ENCODE results near the gene PIGK.

DNA sequence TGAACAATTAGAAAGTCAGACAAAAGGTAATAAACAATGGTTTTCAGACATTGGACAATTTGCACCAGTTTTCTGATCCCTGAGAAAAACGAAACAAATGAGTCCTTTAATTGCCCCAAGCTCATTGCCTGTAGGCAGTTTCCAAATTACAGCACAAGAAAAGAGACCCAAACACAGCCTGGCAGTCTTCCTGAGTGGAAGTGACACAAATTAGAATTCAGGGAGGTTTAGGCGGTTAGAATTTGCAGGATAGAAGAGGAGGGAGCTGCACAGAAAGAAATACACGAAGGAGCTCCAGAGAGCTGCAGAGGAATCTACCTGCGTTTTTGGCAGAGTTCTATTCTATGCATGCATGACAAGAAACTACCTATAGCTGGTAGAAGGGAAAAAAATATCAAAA lies 115.7 kb downstream of the PIGK start:
- TF ChIP-seq, protein P1, sequence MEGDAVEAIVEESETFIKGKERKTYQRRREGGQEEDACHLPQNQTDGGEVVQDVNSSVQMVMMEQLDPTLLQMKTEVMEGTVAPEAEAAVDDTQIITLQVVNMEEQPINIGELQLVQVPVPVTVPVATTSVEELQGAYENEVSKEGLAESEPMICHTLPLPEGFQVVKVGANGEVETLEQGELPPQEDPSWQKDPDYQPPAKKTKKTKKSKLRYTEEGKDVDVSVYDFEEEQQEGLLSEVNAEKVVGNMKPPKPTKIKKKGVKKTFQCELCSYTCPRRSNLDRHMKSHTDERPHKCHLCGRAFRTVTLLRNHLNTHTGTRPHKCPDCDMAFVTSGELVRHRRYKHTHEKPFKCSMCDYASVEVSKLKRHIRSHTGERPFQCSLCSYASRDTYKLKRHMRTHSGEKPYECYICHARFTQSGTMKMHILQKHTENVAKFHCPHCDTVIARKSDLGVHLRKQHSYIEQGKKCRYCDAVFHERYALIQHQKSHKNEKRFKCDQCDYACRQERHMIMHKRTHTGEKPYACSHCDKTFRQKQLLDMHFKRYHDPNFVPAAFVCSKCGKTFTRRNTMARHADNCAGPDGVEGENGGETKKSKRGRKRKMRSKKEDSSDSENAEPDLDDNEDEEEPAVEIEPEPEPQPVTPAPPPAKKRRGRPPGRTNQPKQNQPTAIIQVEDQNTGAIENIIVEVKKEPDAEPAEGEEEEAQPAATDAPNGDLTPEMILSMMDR (IDR thresholded peaks at IDR 0.05; ENCODE audit: borderline replicate concordance, extremely low read depth, low read length, poor library complexity, severe bottlenecking): no peak
- no peak for TF ChIP-seq EZH2 (IDR thresholded peaks at IDR 0.05; ENCODE audit: borderline replicate concordance, low read depth, low read length, severe bottlenecking)
